HG03064 (cell line): ENCODE results near the gene PXK.
"Not testable (repeated sequence)": the region's sequence is repeated elsewhere in the genome, so short reads cannot be mapped to it uniquely, and the experiment has no call there.

Experiments
- ATAC-seq: cut with Tn5 transposase; IDR thresholded peaks from one replicate; pipeline ENCODE4 v1.9.1; 2021; ENCODE audit warnings: low read depth; ENCODE audit not compliant: unreplicated experiment

PXK gene

DNA sequence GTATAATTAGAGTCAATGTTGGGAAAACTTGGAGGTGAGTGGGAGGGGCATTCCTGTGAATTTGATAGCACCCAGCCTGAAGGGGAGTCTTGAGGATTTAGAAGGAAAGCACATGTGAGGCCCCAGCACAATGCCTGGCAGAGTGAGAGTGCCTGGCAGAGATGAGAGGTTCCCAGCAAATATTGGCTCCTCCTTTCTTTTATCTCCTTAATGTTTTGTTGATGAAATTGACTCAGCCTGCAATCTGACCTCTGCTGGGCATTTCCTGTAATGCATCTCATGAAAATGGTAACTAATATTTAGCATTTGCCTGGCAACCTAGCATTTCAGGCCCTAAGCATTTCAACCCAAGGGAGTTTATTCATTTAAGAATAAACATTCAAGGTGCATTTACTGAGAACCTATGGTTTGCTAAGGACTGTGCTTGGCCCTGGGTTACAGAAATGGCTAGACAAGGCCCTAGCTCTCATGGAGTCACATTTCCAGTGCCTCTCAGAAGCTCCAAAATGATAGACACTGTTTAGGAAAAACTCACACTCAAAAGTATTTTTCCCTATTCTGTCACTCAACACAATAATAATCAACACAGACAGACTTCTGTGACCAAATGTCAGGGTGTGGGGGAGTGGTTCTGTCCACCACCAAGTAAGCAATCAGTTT lies 82.0 kb downstream of the PXK start:
- ATAC-seq: no peak

DNA sequence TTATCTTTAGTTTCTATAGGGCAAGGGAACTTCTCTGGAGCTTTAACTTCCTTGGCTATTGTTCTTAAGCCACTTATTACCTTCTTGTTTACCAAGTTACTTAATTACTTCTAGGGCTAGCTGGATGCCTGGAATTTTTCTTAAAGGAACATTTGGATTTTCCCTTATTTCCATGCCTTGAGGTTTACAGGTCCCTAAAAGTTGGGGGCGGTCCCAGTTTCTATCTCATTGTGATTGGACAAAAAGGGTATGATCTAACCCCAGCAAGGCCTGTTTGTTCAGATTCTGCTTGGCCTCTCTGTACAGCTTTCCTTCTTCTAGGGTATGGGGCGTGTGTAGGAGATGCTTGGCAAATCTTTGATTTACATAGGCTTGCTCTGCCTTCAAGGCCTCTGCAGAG lies 83.5 kb downstream of the PXK start:
- no peak for ATAC-seq

DNA sequence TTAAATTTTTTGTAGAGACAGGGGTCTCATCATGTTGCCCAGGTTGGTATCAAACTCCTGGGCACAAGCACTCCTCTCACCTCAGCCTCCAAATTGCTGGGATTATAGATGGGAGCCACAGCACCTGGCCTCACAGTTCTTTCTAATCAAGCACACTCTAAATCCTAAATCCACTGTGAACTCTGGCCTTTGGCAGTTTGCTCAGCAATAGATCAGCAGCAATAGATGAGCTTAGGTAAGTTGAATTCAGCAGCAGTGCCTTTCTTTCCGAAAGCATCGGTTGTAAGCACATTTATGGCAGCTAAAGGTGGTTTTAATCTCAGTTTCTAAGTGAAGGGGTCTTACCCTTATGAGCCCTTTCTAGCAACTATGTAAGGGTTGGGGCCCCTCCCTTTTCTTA lies 84.4 kb downstream of the PXK start:
- ATAC-seq: no peak

DNA sequence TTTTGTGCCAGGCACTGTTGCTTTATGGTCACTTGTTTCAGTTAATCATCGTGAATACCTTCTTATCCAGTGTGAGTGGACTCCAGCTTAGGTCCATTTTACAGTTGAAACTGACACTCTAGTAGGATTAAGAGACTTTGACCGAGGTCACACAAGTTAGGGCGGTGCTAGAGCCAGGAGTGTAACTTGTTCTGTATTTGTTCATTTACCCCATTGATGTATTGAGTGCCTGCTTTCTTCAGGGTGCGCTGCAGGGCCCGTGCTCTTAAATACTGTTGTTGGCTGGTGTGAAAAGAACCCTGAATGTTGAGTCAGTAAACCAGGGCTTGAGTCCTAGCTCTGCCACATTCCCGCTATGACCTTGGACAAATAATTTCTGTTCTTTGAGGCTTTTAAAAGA lies 85.5 kb downstream of the PXK start:
- ATAC-seq: no peak

DNA sequence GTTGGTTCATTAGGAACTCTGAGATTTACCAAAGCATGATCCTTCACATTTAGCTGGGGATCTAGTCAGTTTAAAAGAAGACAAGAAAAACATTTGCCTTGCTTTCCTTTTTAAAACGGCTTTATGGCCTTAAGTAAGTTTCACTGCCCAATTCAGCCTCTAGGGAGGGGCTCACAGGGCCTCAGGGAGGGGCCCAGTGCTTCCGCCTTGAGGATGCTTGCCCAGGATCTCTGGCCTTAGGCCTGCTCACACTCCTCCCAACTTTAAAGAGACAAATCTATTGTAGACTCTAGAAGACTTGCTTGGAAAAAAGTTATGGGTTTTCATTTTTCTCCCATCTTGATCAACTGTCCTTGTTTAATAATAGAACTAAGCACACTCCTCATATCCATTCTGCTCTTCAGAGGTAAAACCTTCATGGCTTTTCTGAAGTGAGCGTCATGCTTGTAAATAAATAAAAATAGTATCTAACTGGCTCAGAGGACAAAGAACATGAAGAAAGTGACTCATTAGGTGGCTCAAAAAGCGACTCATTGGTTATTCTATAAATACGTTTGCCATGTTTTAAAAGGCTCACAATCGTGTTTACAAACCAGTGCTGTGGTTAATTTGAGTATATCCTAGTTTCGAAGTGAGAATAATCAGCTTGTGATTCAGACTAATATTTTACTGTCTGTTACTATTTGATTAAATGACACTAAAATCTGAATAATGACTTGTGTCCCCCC lies 87.3 kb downstream of the PXK start:
- ATAC-seq: peak; percentile 52

DNA sequence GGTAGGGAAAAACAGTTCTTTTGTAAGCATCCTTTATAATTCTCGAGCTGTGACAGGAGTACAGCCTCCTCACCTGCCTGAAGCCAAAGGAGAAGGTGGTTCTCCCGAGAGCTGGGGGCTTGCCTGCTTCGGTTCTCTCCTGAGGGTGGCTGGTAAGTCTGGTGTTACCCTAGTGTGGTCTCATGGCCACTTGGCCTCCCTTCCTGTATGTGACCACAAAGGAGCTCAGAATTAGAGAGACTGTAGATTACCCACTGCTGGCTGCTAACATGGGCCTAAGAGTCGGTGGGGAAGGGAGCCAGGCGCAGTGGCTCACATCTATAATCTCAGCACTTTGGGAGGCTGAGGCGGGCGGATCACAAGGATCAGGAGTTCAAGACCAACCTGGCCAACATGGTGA lies 88.3 kb downstream of the PXK start:
- no peak for ATAC-seq

DNA sequence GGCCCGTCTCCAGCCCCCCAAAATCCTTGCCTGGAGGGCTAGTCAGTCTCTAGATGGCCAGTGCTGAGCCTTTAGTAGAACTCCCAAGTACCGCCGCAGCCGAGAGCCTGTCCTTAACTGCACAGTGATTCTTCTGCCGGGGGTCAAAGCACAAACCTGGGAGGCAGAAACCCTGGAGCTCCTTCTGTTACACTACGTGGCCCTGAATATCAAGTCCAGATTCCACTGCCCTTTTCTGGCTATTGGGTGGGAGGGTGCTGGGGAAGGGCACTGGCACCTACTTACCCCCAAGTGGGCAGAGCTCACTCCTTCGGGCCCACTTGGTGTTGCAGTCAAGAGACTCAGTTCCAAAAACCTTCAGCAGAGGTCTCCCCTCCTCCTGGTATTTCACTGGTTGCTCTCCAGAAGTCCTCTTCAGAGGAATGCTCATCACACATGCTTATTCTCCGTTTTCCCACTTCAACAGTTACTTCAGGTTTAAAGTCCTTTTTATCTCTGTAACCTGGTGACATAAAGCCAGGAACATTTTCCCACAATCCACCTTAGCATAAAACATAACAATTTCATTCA lies 90.1 kb downstream of the PXK start:
- ATAC-seq: no peak

DNA sequence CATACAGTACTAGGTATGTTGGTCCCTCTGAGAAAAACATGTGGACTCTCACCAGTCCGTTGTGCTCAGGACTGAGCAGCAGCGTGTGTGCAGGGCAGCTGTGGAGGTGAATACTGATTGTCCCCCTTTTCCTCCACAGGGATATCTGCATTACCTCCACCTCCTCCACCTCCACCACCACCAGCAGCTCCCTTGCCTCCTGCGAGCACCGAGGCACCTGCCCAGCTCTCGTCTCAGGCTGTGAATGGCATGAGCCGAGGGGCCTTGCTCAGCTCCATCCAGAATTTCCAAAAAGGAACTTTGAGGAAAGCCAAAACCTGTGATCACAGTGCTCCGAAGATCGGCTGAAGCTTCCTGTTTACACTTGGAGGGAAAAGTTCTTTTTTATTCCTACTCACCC lies 91.9 kb downstream of the PXK start:
- ATAC-seq: no peak

DNA sequence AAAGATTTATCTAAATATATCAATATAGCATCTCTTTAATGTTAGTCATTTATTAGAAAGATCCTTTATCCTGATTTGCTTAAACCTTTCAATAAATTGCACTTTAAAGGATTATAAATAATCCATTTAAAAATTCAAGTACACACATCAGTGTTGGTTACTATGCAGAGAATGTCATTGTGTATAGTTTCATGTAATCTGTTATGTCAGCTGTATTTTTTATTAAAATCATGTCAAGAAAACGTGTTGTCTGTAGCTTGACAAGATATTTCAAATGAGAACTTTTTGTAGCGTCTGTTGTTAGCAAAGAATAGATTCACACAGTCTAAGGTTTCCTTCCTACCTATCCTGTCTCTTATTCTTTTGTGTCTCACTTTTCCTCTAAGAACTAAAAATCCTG lies 93.1 kb downstream of the PXK start:
- no peak for ATAC-seq

DNA sequence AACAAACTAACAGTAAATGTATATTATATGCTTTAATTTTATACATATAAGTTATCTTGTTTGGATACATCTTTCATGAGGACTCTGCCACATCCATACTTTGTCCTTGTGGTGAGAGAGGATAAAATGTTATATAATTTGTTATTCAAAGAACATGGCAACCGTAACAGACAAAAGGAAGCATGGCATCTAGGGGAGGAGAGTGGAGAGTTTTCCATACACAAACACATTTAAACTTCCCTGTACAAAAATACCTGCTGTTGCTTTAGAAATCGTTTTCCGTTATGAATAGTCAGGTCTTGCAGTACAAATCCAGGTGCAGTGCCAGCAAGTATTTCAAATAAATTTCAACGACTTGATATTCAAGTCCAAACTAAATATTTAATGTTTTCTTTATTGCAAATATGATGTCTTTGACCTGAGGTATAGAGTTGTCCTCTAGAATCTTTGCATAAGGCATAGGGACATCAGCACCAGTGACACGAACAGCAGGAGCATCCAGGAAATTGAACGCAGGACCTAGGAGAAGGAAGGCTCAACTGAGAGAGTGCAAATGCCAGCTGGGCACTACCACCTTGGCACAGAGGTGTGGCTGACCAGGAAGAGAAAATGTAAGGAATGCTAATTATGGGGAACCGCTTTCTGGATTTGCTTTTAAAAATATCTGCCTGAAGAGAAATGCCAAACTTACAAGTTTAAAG lies 95.1 kb downstream of the PXK start:
- no peak for ATAC-seq

DNA sequence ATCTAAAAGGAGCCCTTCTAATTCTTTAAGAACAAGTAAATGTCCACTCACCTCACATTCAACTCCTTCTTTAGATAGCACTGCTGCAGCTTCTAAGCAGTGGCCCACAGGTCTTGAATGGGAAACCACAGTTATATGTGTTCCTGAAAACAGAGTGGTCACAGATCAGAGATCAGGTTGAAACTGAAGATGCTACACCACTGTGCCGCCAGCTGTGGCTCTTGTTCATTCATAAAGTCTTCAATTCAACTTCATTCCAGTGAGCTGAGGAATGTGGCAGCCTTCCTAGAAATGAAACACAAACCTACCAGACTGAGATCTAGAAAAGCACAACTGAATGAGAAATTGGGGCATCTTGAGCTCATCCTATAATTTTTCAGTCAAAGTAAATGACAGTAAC lies 97.0 kb downstream of the PXK start:
- ATAC-seq: peak; percentile 67

DNA sequence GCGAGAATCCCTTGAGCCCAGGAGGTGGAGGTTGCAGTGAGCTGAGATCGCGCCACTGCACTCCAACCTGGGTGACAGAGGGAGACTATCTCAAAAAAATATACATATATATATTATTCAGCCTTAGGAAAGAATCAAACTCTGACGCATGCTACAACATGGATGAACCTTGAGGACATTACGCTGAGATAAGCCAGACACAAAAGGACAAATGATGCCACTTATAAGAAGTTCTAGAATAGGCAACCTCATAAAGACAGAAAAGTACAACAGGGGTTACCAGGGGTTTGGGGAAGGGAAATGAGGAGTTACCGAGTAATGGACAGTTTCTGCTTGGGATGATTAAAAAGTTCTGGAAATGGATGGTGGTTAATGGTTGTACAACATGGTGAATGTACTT lies 100.2 kb downstream of the PXK start:
- no peak for ATAC-seq

DNA sequence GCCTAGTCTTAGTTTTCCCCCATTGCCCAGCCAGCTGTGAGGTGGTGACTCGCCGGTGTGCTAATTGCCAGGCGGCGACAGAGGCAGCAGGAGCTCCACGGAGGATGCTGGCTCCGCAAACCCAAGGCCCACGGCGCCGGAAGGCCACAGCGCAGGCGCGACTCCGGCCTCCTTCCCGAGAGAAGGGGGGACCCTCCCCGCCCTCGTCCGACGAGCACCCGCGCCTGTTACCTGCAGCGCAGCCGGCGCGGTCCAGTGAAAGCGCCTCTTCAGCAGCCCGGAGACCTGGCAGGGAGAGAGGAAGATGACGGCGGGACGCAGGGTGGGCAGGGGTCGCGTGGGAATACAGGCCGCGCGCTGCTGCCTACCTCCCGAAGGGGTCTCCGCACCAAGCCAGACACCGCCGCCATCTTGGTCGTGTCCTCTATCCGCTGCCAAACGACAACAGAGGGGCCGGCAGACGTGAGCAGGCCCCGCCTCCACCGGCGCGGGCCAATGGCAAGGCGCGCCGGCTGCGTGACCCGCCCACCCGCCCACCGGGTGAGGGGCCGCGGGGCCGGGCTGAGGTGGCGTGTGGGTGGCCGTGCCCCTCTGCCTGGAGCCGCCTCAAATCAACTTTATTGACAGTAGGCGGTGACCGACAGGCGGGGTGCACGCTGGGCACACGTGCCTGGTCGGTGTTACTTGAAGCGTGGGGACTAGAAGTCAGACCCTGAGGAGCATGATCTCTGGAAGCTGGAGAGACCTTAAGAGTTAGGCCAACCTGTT lies 100.9 kb downstream of the PXK start, which contains the start of gene PDHB:
Gene PDHB (minus strand): TSS at position 433 of the 768 bp plus-strand sequence. CDS start 23 bp downstream, at position 410.
- peak; percentile 91 for ATAC-seq

DNA sequence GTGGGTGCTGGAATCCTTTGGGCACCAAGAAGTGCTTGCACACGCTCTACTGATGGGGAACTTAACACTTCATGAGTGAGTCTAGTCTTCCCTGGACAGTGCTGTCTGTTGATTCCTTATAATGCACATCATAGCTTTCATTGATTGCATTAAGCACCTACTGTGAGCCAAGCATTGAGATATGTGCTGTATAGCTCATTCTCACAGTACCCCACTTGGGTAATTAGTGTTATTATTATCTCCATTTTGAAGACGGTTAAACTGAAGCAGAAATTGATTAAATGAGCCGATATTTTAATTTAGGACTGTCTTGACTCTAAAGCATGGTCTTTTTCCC lies 101.4 kb downstream of the PXK start:
- no peak for ATAC-seq

DNA sequence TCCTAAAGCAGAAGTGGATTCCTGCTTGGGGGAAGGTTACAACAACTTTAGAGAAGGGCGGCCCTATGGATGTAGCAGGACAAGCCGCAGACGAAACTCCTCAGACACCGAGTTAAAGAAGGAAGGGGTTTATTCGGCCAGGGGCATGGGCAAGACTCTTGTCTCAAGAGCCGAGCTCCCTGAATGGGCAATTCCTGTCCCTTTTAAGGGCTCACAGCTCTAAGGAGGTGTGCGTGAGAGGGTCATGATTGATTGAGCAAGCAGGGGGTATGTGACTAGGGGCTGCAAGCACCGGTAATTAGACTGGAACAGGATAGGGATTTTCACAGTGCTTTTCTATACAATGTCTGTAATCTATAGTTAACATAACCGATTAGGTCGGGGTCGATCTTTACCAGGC lies 101.8 kb downstream of the PXK start:
- ATAC-seq: no peak

DNA sequence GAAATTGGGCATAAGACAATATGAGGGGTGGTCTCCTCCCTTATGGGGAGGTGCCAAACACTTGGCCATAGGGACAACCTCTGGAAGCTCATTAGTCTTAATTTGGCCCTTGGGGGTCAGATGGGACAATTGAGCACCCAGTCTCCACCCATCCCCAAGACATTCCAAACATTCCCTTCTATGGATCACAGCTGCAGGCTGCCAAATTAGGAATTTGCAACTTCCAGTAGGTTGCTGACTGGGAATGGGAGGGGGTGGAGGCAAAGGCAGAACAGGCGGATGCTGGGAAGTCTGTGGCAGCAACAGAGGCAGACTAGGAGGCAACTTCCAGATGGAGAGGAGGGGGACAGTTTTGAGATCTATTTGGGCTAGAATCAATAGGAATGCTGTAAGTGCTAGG lies 102.3 kb downstream of the PXK start:
- no peak for ATAC-seq

DNA sequence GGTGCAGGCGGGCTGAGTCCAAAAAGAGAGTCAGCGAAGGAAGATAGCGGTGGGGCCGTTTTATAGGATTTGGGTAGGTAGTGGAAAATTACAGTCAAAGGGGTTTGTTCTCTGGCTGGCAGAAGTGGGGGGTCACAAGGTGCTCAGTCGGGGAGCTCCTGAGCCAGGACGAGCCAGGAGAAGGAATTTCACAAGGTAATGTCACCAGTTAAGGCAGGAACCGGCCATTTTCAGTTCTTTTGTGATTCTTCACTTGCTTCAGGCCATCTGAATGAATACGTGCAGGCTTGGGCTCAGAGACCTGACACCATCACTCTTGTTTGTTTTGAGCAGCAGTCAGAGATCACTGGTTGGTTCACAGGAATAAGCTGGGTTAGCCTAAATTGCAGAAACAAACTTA lies 104.6 kb downstream of the PXK start:
- ATAC-seq: not testable (repeated sequence)

DNA sequence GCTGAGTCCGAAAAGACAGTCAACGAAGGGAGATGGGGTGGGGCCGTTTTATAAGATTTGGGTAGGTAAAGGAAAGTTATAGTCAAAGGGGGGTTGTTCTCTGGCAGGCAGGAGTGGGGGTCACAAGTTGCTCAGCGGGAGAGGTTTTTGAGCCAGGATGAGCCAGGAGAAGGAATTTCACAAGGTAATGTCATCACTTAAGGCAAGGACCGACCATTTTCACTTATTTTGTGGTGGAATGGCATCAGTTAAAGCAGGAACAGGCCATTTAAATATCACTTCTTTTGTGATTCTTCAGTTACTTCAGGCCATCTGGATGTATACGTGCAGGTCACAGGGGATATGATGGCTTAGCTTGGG lies 108.3 kb downstream of the PXK start:
- not testable (repeated sequence) for ATAC-seq

DNA sequence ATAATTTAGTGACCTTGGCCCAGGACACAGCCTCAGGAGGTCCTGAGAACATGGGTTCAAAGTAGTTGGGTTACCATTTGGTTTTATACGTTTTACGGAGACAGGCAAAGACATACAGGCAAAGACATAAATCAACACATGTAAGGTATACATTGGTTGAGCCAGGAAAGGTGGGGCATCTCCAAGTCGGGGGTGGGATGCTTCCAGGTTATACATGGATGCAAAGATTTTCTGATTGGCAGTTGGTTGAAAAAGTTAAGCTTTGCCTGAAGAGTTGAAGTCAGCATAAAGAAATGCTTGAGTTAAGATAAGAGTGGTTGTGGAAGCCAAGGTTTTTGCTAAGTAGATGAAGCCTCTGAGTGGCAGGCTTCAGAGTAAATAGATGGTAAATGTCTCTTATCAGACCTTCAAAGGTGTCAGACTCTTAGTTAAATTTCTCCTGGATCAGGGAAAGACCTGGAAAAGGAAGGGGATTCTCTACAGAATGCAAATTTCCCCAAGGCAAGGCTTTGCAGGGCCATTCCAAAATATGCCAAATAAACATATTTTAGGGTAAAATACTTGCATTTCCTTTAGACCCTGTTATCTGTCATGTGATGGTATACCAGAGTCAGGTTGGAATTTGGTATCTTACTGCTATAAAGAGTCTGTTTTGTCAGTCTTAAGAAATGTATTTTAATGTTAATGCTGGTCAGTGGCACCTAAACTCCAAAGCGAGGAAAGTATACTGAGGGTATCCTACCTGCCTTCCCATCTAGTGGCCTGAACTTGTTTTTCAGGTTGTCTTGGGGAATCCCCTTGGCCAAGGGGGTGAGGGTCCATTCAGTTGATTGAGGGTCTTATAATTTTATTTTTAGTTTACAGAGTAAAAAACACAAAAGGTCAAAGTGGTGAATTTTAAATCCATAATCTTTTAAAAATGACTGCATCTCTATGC lies 109.1 kb downstream of the PXK start:
- ATAC-seq: no peak

DNA sequence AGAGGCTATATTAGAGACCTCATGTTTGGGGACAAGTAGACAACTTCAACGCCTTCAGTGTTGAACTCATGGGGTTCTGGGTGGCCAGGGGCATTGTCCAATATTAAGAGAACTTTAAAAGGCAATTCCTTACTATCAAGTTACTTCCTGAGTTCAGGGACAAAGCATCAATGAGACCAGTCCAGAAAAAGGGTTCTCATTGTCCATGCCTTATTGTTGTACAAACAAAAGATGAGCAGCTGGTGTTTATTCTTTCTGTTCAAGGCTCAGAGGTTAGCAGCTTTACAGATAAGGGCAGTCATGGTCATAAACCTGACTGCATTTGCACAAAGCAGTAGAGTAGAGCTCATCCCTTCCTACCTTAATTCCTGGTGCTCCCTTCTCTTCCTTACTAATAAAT lies 119.5 kb downstream of the PXK start:
- no peak for ATAC-seq
